GM18508 (cell line): ENCODE data around the gene SERP2.

Experiments used
- ATAC-seq: cut with Tn5 transposase; IDR thresholded peaks from one replicate; pipeline ENCODE4 v1.9.1; 2021; ENCODE audit warnings: moderate number of reproducible peaks; ENCODE audit not compliant: insufficient read depth, unreplicated experiment

Gene SERP2

GRCh38 chr13:44407379-44407778, 33.8 kb downstream of the SERP2 start:
- ATAC-seq: no peak

GRCh38 chr13:44407891-44408290, 34.3 kb downstream of the SERP2 start:
- no peak for ATAC-seq

- no peak for ATAC-seq
Measured at GRCh38 chr13:44409595-44409994, 36.0 kb downstream of the SERP2 start.

GRCh38 chr13:44410328-44410859, 36.8 kb downstream of the SERP2 start:
- no peak for ATAC-seq

GRCh38 chr13:44411841-44412240, 38.2 kb downstream of the SERP2 start:
- no peak for ATAC-seq

GRCh38 chr13:44412346-44412935, 38.8 kb downstream of the SERP2 start:
- ATAC-seq: no peak

- ATAC-seq: no peak
Measured at GRCh38 chr13:44413095-44413494, 39.5 kb downstream of the SERP2 start.

- ATAC-seq: no peak
Measured at GRCh38 chr13:44414716-44415115, 41.1 kb downstream of the SERP2 start.

GRCh38 chr13:44415815-44416214, 42.2 kb downstream of the SERP2 start:
- ATAC-seq: no peak

GRCh38 chr13:44416301-44416700, 42.7 kb downstream of the SERP2 start:
- ATAC-seq: no peak

- no peak for ATAC-seq
Measured at GRCh38 chr13:44416744-44417143, 43.1 kb downstream of the SERP2 start.

- no peak for ATAC-seq
Measured at GRCh38 chr13:44417446-44417845, 43.8 kb downstream of the SERP2 start.

GRCh38 chr13:44417876-44418275, 44.3 kb downstream of the SERP2 start:
- ATAC-seq: no peak

GRCh38 chr13:44420376-44421220, 47.0 kb downstream of the SERP2 start:
- ATAC-seq: no peak

- no peak for ATAC-seq
Measured at GRCh38 chr13:44421853-44422525, 48.4 kb downstream of the SERP2 start.

GRCh38 chr13:44422755-44423643, 49.4 kb downstream of the SERP2 start:
- no peak for ATAC-seq

- ATAC-seq: no peak
Measured at GRCh38 chr13:44423824-44424223, 50.2 kb downstream of the SERP2 start.

- ATAC-seq: no peak
Measured at GRCh38 chr13:44425041-44425814, 51.6 kb downstream of the SERP2 start.

GRCh38 chr13:44425815-44426078, 52.1 kb downstream of the SERP2 start:
- no peak for ATAC-seq

GRCh38 chr13:44426461-44426860, 52.8 kb downstream of the SERP2 start:
- ATAC-seq: no peak
